Measurements from ENCODE around the gene ULK1.
"Not testable (repeated sequence)": the region's sequence is repeated elsewhere in the genome, so short reads cannot be mapped to it uniquely, and the experiment has no call there.

ULK1 gene

DNA sequence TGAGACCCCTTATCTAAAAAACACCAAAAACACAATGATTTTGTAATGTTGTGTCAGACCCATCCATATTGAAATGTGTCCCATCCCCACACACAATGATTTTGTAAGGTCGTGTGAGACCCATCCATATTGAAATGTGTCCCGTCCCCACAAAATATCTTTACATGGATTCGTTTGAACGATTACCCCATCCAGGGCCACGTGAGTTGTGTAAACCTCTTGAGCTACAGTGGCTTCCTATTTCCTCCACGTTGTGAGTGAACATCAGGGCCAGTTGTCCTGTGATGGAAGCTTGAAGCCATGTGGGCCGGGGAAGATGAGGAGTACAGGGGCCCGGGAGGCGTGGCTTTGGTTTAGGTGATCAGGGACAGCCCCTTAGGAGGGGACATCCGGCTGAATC is 27.0 kb upstream of the ULK1 start:
- no peak for TF ChIP-seq POLR2A (IDR thresholded peaks at IDR 0.05; ENCODE audit: low read length)
- no peak for TF ChIP-seq GATA1 (IDR thresholded peaks at IDR 0.05; ENCODE audit: low read depth, low read length)

DNA sequence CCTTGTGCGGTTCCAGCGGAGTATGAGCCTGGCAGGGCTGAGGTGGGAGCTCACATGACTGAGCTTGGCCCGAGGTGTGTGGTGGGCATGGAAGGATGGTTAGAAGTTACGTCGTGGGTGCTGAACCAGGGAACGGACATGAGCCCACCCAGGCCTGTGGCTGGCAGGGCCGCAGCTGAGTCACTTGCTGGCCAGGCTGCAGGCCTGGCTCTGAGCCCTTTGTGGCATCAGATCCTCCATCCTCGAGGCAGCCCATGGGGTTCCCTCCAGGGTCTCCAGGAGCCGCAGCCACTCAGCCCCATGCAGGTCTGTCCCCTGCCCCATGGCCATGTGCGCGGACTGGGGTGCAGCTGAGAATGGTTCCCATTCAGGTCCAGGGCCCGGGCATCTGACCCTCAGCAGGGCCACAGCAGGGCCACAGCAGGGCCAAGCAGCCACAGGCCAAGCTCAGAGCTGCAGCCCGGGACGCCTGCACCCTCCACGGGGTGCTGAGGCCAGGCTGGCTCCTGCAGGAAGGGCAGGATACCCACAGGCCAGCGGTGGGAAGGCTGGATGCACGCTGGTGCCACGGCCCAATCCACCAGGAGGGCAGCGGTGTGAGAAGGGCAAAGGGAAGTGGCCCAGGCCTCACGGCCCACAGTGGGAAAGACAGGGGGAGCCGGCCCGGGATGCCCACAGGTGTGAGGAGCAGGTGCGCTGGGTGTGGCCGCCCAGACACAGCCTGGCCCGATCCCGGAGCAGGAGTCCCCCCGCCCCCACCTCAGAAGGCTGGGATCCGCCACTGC is 26.3 kb upstream of the ULK1 start:
- TF ChIP-seq GATA1 (IDR thresholded peaks at IDR 0.05; ENCODE audit: low read depth, low read length) = no peak
- TF ChIP-seq POLR2A (IDR thresholded peaks at IDR 0.05; ENCODE audit: low read length) = no peak
- DNase-seq = no peak

More for the DNA sequence above, 27.0 kb upstream of the ULK1 start:
- DNase-seq = no peak

DNA sequence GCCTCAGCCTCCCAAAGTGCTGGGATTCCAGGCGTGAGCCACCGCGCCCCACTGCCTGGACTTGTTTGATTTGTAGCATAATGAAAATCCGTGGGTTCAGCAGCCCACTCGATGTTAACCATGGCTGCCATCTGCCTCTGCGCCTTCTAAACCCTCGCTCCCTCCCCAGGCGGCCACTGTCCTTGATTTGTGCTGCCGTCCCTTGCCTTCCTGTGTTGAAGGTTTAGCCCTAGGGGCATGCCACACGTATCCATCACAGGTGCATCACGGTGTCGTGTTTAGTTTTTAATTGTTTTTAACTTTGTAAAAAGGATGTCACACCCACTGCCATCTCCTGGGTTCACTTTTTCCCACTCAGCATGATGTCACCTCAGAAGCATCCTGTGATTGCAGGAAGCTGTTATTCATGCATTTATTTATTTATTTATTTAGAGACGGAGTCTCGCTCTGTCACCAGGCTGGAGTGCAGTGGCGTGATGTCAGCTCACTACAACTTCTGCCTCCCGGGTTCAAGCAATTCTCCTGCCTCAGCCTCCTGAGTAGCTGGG is 24.5 kb upstream of the ULK1 start:
- DNase-seq = no peak
- TF ChIP-seq GATA1 (IDR thresholded peaks at IDR 0.05; ENCODE audit: low read depth, low read length) (no peak), POLR2A (IDR thresholded peaks at IDR 0.05; ENCODE audit: low read length) (no peak)

DNA sequence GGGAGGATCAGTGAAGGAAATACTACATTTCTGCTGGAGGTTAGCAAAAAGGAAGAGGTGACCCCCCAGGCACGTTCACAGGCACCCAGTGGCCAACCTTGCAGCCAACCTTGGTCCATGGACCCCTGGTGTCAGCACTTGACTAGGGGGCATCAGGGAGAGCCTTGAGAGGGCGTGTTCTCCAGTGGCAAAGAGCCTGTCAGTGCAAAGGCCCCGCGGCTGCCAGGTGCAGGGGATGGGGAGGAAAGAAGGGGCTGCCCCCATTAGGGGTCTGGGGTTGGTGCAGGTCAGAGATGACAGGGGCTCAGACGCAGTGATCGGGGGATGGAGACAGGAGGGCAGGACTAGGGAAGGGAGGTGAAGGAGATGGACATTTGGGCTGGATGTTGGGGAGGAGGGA is 22.7 kb upstream of the ULK1 start:
- no peak for DNase-seq
- TF ChIP-seq POLR2A (IDR thresholded peaks at IDR 0.05; ENCODE audit: low read length) (no peak), GATA1 (IDR thresholded peaks at IDR 0.05; ENCODE audit: low read depth, low read length) (no peak)

DNA sequence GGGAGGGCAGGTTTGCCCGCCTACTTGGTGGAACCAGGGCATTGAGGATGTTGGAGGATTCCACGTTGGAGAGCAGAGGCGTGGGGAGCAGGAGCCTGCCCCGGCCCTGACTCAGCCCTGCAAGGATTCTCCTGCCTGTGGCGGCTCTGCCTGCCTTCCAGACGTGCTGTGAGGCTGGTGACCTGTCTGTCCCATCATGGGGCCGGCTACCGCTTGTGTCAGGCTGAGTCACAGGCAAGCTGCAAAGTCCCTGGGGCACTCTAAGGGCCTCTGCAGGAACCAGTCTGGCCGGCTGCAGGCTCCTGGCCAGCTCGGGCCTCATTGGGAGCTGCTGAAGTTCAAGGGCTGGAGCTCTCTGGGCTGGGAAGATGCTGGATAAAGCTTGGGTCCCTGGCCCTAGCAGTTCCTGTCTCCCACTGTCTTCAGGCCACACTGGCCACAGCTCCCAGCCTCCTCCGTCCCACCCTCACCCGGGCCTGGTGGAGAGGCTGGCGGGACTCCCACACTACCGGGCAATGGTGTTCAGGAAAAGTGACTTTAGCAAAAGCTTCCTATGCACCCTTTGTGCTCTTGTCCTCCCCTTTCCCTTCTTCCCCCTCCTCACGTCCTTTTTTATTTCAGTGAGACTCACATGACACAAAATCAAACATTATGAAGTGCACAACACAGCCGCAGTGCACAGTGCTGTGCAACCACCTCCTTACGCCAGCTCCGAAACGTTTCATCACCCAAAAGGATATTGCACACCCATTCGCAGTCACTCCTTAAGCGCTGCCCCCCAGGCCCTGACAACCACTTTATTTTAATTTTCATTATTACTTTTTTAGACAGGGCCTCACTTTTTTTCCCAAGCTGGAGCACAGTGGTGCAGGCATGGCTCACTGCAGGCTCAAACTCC is 22.0 kb upstream of the ULK1 start:
- TF ChIP-seq GATA1 (IDR thresholded peaks at IDR 0.05; ENCODE audit: low read depth, low read length) (no peak), POLR2A (IDR thresholded peaks at IDR 0.05; ENCODE audit: low read length) (no peak)
- DNase-seq = no peak

DNA sequence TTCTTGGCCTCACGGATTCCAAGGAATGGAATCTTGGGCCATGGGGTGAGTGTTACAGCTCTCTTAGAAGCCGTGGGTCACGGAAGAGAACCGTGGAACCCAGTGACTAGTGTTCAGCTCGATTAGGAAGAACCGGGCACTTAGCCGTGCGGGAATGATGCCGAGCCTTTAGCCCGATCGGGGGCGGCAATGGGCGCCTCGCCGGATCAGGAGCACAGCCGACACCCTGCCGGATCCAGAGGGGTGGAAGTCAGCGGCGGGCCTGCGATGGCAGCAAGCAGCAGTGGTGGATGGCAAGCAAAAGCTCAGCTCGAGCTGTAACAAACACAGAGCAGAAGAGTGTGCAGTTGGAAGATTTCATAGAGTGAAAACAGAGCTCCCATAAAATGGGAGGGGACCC is 21.1 kb upstream of the ULK1 start:
- no peak for TF ChIP-seq GATA1 (IDR thresholded peaks at IDR 0.05; ENCODE audit: low read depth, low read length)
- TF ChIP-seq POLR2A (IDR thresholded peaks at IDR 0.05; ENCODE audit: low read length) = no peak
- DNase-seq = no peak

DNA sequence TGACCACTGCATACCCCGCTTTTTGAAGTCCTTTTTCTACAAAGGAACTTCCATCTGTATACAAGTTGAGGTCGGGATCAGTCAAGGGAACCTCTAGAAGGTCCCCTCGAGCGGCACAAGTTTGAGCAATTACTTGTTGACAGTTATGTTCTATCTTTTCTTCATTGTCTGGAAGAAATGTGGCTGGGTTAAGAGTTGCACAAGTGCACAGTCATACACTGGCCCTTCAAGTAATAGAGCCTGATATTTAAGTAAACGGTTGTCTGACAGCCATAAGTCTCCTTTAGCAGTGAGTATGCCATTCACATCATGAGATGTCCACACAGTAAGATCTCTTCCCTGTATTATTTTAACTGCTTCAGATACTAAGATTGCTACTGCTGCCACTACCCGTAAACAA is 19.4 kb upstream of the ULK1 start:
- not testable (repeated sequence) for DNase-seq

DNA sequence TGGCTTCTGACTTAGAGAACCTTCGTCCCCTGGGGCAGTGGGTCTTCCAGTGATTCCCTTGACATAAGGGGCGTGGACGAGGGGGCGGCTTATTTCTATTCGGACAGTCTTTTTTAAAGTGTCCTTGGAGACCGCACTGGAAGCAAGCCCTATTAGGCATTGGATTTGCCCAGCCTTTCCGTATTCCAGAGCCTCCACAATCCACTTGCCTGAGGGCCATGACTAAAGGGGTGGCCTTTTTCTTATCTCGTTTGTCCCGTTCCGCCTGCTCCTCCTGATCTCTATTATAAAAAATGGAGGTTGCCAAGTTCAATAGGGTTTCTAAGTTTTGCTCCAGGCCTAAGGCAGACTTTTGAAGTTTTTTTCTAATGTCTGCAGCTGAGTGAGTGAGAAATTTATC is 17.2 kb upstream of the ULK1 start:
- DNase-seq = not testable (repeated sequence)

DNA sequence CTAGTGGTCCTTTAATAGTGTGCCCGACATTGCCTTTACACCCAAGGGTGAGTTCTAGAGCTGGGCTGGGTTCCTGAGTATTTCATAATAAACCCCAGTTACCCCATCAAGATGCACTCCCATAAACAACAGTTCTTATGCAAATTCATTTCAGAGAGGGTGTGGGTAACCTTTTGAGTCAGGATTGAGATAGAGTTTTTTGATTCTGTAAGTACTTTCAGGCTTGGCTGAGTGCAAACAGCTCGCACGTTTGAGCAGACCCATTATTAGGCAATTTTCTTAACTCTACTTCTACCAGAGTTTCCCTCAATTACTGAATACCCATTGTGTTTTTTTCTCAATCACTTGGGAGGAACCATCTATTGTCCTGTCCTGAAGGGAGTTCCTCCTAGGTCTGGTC is 16.0 kb upstream of the ULK1 start:
- not testable (repeated sequence) for DNase-seq

DNA sequence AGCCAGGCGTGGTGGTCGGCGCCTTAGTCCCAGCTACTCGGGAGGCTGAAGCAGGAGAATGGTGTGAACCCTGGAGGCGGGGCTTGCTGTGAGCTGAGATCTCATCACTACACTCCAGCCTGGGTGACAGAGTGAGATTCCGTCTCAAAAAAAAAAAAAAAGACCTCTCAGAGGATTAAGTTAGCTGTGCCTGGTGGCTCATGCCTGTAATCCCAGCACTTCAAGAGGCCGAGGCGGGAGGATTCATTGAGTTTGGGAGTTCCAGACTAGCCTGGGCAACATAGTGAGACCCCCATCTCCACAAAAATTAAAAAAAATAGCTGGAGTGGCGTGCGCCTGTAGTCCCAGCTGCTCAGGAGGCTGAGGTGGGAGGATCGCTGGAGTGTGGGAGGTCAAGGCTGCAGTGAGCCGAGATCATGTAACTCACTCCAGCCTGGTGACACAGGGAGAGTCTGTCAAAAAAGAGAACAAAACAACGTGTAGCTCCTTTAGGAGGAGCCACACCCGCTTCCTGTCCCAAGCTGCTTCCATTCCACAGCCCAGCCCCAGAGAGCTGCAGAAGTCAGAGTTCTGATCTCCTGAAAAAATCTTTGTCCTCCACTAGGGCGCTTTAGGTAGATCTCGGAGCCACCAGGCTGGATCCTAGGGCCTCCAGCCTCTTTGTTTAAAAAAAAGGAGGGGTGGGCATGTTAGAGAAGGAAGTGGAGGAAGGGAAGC is 11.5 kb upstream of the ULK1 start:
- TF ChIP-seq GATA1 (IDR thresholded peaks at IDR 0.05; ENCODE audit: low read depth, low read length) (no peak), POLR2A (IDR thresholded peaks at IDR 0.05; ENCODE audit: low read length) (no peak)
- DNase-seq = no peak

DNA sequence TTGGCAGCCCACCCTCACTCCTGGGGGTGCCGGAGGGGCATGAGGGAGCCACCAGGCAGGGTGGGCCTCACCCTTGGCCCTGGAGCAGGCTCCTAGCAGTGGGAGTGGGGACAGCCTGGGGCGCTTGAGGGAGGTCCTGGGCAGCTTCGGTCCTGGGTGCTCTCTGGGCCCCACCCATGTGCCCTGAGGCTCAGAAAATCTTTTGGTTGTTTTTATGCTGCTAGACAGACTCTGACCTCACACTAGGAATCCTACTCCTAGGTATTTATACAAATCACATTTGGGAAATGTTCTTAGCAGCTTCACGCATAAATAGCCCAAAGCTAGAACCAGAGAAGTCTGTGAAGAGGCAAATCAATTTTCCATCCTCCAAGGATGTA is 10.9 kb upstream of the ULK1 start:
- TF ChIP-seq GATA1 (IDR thresholded peaks at IDR 0.05; ENCODE audit: low read depth, low read length) = no peak
- no peak for TF ChIP-seq POLR2A (IDR thresholded peaks at IDR 0.05; ENCODE audit: low read length)
- DNase-seq = no peak

DNA sequence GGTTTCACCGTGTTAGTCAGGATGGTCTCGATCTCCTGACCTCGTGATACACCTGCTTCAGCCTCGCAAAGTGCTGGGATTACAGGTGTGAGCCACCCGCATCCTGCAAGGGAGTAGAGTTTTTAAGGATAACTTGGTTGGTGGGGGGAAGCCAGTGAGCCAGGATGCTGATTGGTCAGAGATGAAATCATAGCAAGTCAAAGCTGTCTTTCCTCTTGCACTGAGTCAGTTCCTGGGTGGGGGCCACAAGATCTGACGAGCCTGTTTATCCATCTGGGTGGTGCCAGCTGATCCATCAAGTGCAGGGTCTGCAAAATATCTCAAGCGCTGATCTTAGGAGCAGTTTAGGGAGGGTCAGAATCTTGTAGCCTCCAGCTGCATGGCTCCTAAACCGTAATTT is 9.3 kb upstream of the ULK1 start:
- DNase-seq = not testable (repeated sequence)

DNA sequence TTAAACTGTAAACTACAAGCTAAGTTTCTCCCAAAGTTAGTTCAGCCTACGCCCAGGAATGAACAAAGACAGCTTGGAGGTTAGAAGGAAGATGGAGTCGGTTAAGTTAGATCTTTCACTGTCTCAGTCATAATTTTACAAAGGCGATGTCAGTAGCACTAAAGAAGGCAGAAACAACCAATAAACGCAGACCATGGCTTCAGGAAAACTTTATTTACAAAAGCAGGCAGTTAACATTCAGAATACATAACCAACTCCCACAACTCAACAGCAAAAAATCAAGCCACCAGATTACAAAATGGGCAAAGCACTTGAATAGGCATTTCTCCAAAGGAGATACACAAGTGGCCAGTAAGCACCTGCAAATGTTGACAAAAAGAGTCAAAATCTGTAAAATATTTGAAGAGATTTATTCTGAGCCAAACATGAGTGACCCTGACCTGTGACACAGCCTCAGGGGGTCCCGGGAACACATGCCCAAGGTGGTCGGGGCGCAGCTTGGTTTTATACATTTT is 8.8 kb upstream of the ULK1 start:
- DNase-seq = no peak
- TF ChIP-seq POLR2A (IDR thresholded peaks at IDR 0.05; ENCODE audit: low read length) (no peak), GATA1 (IDR thresholded peaks at IDR 0.05; ENCODE audit: low read depth, low read length) (no peak)

DNA sequence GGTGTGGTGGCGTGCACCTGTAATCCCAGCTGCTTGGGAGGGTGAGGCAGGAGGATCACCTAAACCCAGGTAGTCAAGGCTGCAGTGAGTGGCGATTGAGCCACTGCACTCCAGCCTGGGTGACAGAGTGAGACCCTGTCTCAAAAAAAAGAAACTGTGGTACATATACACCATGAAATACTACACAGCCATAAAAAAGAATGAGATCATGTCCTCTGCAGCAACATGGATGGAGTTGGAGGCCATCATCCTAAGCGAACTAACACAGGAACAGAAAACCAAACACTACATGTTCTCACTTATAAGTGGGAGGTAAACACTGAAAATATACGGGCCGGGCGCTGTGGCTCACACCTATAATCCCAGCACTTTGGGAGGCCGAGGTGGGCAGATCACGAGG is 2.7 kb upstream of the ULK1 start:
- DNase-seq = not testable (repeated sequence)
